ENCODE results near the gene PIP4K2A. TPM values are rescaled to one million over a fixed set of nuclear protein-coding genes. Genes with fewer than 3 reads are reported as not detected.

PIP4K2A gene
- total RNA-seq, 2 donors from 2014 or later: 3.6 to 7.8 TPM

DNA sequence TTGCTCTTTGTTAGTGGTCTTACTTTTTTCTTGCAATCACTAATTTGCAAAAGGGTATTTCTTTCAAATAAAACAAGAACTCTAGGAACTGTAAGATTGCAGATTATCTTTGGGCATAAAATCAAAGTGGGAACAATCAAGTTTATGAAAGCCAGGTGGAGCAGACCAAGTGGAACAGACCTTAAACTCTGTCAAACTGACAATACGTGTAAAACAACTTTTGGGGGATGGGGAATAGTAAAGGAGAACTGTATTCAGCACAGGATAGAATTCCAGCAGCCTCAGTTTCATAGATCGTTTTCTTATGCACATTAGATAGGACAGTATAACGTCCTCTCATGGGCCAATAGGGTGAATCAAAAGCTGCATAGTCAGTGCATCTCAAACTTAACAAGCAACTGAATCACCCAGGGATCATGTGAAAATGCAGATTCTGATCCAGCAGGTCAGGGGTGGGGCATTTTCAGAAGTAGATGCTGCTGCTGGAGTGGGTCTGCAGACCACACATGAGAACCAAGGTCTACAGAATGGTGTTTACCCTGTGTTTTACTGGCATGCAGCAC lies 120.7 kb downstream of the PIP4K2A start:
- DNase-seq: no peak
- no peaks in the 10 kb centered on the region for H3K36me3 ChIP-seq (replicated peaks in 1 of 2; ENCODE audit: insufficient read depth in 1 of 2, low read depth in 2 of 2)
- H3K27ac ChIP-seq: no peak overlapping the region
- WGBS, 2 donors: 73 to 80% methylated on average over 3 of the region's 3 CpGs
- H3K27me3 ChIP-seq: no peaks in the 10 kb centered on the region
- ATAC-seq: no peak
- intact Hi-C loops (cut with DNase I): no loop called here
- peaks cover 5% of the 10 kb centered on the region for H3K4me1 ChIP-seq
- TF ChIP-seq, protein P1, sequence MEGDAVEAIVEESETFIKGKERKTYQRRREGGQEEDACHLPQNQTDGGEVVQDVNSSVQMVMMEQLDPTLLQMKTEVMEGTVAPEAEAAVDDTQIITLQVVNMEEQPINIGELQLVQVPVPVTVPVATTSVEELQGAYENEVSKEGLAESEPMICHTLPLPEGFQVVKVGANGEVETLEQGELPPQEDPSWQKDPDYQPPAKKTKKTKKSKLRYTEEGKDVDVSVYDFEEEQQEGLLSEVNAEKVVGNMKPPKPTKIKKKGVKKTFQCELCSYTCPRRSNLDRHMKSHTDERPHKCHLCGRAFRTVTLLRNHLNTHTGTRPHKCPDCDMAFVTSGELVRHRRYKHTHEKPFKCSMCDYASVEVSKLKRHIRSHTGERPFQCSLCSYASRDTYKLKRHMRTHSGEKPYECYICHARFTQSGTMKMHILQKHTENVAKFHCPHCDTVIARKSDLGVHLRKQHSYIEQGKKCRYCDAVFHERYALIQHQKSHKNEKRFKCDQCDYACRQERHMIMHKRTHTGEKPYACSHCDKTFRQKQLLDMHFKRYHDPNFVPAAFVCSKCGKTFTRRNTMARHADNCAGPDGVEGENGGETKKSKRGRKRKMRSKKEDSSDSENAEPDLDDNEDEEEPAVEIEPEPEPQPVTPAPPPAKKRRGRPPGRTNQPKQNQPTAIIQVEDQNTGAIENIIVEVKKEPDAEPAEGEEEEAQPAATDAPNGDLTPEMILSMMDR (IDR thresholded peaks at IDR 0.05): no peak
- TF ChIP-seq POLR2A (IDR thresholded peaks at IDR 0.05): no peak
- no peak overlapping the region for H3K4me3 ChIP-seq
- H3K9me3 ChIP-seq: no peaks in the 10 kb centered on the region

DNA sequence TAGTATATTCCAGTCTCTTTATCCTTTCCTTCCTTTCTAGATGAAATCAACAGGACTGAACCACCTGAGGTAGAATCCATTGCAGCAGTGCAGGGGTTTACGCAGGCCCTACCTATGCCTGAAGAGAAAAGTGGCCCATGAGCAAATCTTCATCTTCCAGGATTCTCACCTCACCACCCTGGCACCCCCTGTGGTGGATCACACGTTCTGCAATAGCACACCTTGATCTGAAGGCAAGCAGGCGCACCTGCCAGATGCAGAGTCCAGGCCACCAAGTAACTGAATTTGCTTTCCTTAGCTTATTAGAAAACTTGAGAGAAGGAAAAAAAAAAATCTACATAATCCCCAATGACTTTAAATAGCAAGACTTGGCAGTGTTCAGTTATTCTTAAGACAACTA lies 121.4 kb downstream of the PIP4K2A start:
- ATAC-seq (no peak), DNase-seq (no peak)
- Histone ChIP-seq H3K36me3 (replicated peaks in 1 of 2; ENCODE audit: insufficient read depth in 1 of 2, low read depth in 2 of 2) (no peaks in the 10 kb centered on the region), H3K27me3 (no peaks in the 10 kb centered on the region), H3K27ac (no peak overlapping the region), H3K4me3 (no peak overlapping the region), H3K9me3 (no peaks in the 10 kb centered on the region), H3K4me1 (peaks cover 5% of the 10 kb centered on the region)
- WGBS, 2 donors: 92 to 96% methylated on average over 3 of the region's 3 CpGs
- intact Hi-C loops (cut with DNase I): no loop called here
- no peak for TF ChIP-seq POLR2A (IDR thresholded peaks at IDR 0.05)
- TF ChIP-seq, protein P1 (IDR thresholded peaks at IDR 0.05): no peak

DNA sequence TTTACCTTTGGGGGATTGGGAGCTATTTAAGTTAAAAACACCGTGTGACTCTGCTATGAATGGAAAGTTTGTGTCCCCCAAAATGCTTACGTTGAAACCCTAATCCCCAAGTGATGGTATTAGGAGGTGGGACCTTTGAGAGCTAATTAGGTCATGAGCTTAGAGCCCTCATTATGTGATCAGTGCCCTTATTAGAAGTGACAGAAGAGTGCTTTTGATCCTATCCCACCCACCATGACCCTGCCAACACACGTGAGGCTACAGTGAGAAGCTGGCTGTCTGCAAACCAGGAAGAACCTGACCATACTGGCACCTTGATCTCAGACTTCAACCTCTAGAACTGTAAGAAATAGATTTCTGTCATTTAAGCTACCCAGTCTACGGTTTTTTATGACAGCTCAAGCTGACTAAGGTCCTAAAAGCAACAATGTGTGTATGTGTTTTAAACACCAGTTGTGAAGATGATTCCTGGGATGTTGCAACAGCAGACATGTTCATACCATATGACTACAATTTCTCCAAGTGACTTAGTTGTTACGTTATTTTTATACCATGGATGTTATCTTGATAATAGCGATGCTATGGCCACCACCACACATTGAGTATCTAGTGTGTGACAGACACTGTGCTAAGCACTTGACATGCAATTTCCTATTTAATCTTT lies 124.4 kb downstream of the PIP4K2A start:
- Histone ChIP-seq H3K36me3 (replicated peaks in 1 of 2; ENCODE audit: insufficient read depth in 1 of 2, low read depth in 2 of 2) (no peaks in the 10 kb centered on the region), H3K9me3 (no peaks in the 10 kb centered on the region), H3K4me3 (no peak overlapping the region), H3K27me3 (no peaks in the 10 kb centered on the region), H3K27ac (no peak overlapping the region), H3K4me1 (no peaks in the 10 kb centered on the region)
- intact Hi-C loops (cut with DNase I): no loop called here
- no peak for DNase-seq
- no peak for ATAC-seq
- TF ChIP-seq, protein P1 (IDR thresholded peaks at IDR 0.05): no peak
- no peak for TF ChIP-seq POLR2A (IDR thresholded peaks at IDR 0.05)
- 80 to 88% methylated on average over 6 of the region's 6 CpGs for WGBS, 2 donors

DNA sequence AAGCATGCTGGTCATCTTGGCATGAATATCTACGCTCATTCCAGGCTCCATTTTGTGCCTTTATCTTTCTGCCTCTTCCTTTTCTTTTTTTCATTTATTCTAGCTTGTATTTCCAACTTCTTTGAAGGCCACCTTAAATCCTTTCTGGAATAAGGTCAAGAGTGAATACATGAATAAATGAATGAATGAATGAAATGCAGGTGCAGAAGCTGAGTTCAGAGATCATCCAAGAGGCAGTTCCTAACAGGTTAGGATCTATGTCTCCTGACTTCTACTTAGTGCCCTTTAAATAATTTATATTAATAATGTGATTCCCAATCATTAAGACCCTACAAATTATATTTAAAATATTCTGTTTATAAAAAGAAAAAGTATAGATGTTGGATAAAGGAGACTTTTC lies 125.9 kb downstream of the PIP4K2A start:
- intact Hi-C loops (cut with DNase I): no loop called here
- no peaks in the 10 kb centered on the region for H3K27me3 ChIP-seq

More for the DNA sequence above, 125.9 kb downstream of the PIP4K2A start:
- H3K27ac ChIP-seq: no peak overlapping the region
- DNase-seq (no peak), ATAC-seq (no peak)
- TF ChIP-seq, protein P1 (IDR thresholded peaks at IDR 0.05): no peak
- no peak for TF ChIP-seq POLR2A (IDR thresholded peaks at IDR 0.05)
- no peaks in the 10 kb centered on the region for H3K9me3 ChIP-seq
- H3K4me1 ChIP-seq: no peaks in the 10 kb centered on the region
- WGBS, 2 donors: 91 to 96% methylated on average over 1 of the region's 1 CpG
- H3K4me3 ChIP-seq: no peak overlapping the region
- no peaks in the 10 kb centered on the region for H3K36me3 ChIP-seq (replicated peaks in 1 of 2; ENCODE audit: insufficient read depth in 1 of 2, low read depth in 2 of 2)

All from body of pancreas (tissue), 4 donors.